Retinal pigment epithelial cell (primary cell): Measurements from ENCODE around the gene PCDHA1.

Source experiments
- DNase-seq: peaks from one replicate; pipeline ENCODE4 v3.0.0-alpha.2; 2010; ENCODE audit warnings: low read depth
- H3K4me3 ChIP-seq: 2 replicates; pipeline ENCODE4 v1.5.1; 2011; ENCODE audit warnings: mild to moderate bottlenecking, low read length, control low read depth, moderate library complexity
- CTCF ChIP-seq: conservative IDR thresholded peaks from 2 replicates; pipeline ENCODE4 v1.5.1; 2011; ENCODE audit warnings: low read depth, low read length, control low read depth, inconsistent platforms

Gene PCDHA1

GRCh38 chr5:140855772-140856674 lies 70.1 kb downstream of the PCDHA1 start, which contains the start of gene PCDHA10:
Gene PCDHA10, plus strand, starts transcription at chr5:140855897. Its CDS starts 152 bp downstream, at chr5:140856049.
- no peak within 1 kb of the TSS for H3K4me3 ChIP-seq
- no peak for DNase-seq
- TF ChIP-seq CTCF = peak; percentile 7

- DNase-seq = no peak
- no peak for TF ChIP-seq CTCF
- H3K4me3 ChIP-seq = no peak overlapping the region
These were observed 71.4 kb downstream of the PCDHA1 start for GRCh38 chr5:140857177-140857986.

- H3K4me3 ChIP-seq = no peak overlapping the region
- TF ChIP-seq CTCF = no peak
- no peak for DNase-seq
These were observed 72.0 kb downstream of the PCDHA1 start for GRCh38 chr5:140857987-140858240.

GRCh38 chr5:140862441-140863295 lies 76.7 kb downstream of the PCDHA1 start:
- no peak for TF ChIP-seq CTCF
- no peak overlapping the region for H3K4me3 ChIP-seq
- DNase-seq = no peak

GRCh38 chr5:140868721-140869554 lies 83.0 kb downstream of the PCDHA1 start, which contains the start of gene PCDHA11:
Gene PCDHA11, plus strand, starts transcription at chr5:140868957. Its CDS starts 147 bp downstream, at chr5:140869104.
- no peak for DNase-seq
- peak; percentile 25 for TF ChIP-seq CTCF
- no peak within 1 kb of the TSS for H3K4me3 ChIP-seq

- no peak for DNase-seq
- H3K4me3 ChIP-seq = no peak overlapping the region
These were observed 83.6 kb downstream of the PCDHA1 start for GRCh38 chr5:140869555-140869886.

More at GRCh38 chr5:140869555-140869886, 83.6 kb downstream of the PCDHA1 start:
- peak; percentile 32 for TF ChIP-seq CTCF
